ENCODE data around the gene CMIP.

- TF ChIP-seq SP1 (IDR thresholded peaks at IDR 0.05) (no peak), BHLHE40 (IDR thresholded peaks at IDR 0.05; ENCODE audit: borderline replicate concordance) (no peak), FOXM1 (IDR thresholded peaks at IDR 0.05; ENCODE audit: borderline replicate concordance) (no peak), CTBP1 (IDR thresholded peaks at IDR 0.05; ENCODE audit: borderline replicate concordance) (no peak), ARNT (IDR thresholded peaks at IDR 0.05) (no peak), HDGF (IDR thresholded peaks at IDR 0.05; ENCODE audit: borderline replicate concordance) (no peak), TARDBP (IDR thresholded peaks at IDR 0.05) (no peak), NFRKB (IDR thresholded peaks at IDR 0.05) (no peak), PKNOX1 (IDR thresholded peaks at IDR 0.05) (no peak), FOXA1 (IDR thresholded peaks at IDR 0.05) (no peak)
These were observed 94.6 kb downstream of the CMIP start for GRCh38 chr16:81539009-81539758.
